Sciatic nerve (tissue), 2 donors: ENCODE measurements around the gene MAN2C1. TPM values are rescaled to one million over a fixed set of nuclear protein-coding genes. Genes with fewer than 3 reads are reported as not detected.
A peak's percentile ranks its signal among the peaks of the same experiment; 100 is the strongest.
"Not testable (repeated sequence)": the region's sequence is repeated elsewhere in the genome, so short reads cannot be mapped to it uniquely, and the experiment has no call there.

ENCODE experiments used
- ATAC-seq: fragments of 200-7000 bp; cut with Tn5 transposase; one replicate; pipeline ENCODE4 v1.9.1; 2020; ENCODE audit warnings: mild to moderate bottlenecking, moderate library complexity
- DNase-seq: peaks from one replicate; pipeline ENCODE4 v3.0.0-alpha.2; 2020; ENCODE audit warnings: low spot score
- intact Hi-C: fragments of 100-400 bp; cut with DNase I; formaldehyde crosslinking; loops from one replicate; pipeline ENCODE4 v1.14.2; 2022
- total RNA-seq: library from RNA; stranded (reverse); fragmentation: NEBNext Ultra II Directional; extraction: Animal tissue kit (Norgen Biotek cat#: 25700); gene quantifications from one replicate; pipeline ENCODE4 v1.2.1, GENCODE V29; 2021
- donor health status: DM: no; HTN: no; CAD: no.
- donor health status: DM: no; HTN: no; CAD: no.

Gene MAN2C1
- 231 TPM for total RNA-seq

GRCh38 chr15:75367913-75368688, at the start of gene MAN2C1:
MAN2C1 (minus strand) TSS chr15:75368607; CDS start chr15:75368583, 24 bp downstream.
- DNase-seq = peak; percentile 96
- peak; percentile 97 for ATAC-seq
- intact Hi-C loops = no loop called here

- DNase-seq (no peak), ATAC-seq (no peak)
- intact Hi-C loops = no loop called here
Measured at GRCh38 chr15:75416584-75416983, 48.2 kb upstream of the MAN2C1 start.

- ATAC-seq = no peak
- intact Hi-C loops = no loop called here
- DNase-seq = no peak
Measured at GRCh38 chr15:75410196-75410595, 41.8 kb upstream of the MAN2C1 start.

- DNase-seq = no peak
- no peak for ATAC-seq
- intact Hi-C loops = no loop called here
Measured at GRCh38 chr15:75407083-75407482, 38.7 kb upstream of the MAN2C1 start.

- DNase-seq (no peak), ATAC-seq (no peak)
- intact Hi-C loops = no loop called here
Measured at GRCh38 chr15:75403892-75404291, 35.5 kb upstream of the MAN2C1 start.

- DNase-seq = no peak
- ATAC-seq = no peak
- intact Hi-C loops = no loop called here
Measured at GRCh38 chr15:75397494-75397893, 29.1 kb upstream of the MAN2C1 start.

GRCh38 chr15:75389791-75390382, 21.5 kb upstream of the MAN2C1 start:
- no peak for DNase-seq
- no peak for ATAC-seq
- intact Hi-C loops = no loop called here

- intact Hi-C loops, ATAC-seq, DNase-seq: not testable (repeated sequence)
Measured at GRCh38 chr15:75383986-75384385, 15.6 kb upstream of the MAN2C1 start.

GRCh38 chr15:75380773-75381172, 12.4 kb upstream of the MAN2C1 start:
- intact Hi-C loops = no loop called here
- ATAC-seq (no peak), DNase-seq (no peak)

- intact Hi-C loops = no loop called here
- DNase-seq (no peak), ATAC-seq (no peak)
Measured at GRCh38 chr15:75371901-75372688, 3.7 kb upstream of the MAN2C1 start.

GRCh38 chr15:75371486-75371885, 3.1 kb upstream of the MAN2C1 start:
- intact Hi-C loops = no loop called here
- ATAC-seq = no peak
- DNase-seq = no peak

- ATAC-seq (no peak), DNase-seq (no peak)
- intact Hi-C loops = no loop called here
Measured at GRCh38 chr15:75369897-75370581, 1.6 kb upstream of the MAN2C1 start.

- peak; percentile 1 for ATAC-seq
- no peak for DNase-seq
- intact Hi-C loops = no loop called here
Measured at GRCh38 chr15:75368689-75369239, 357 bp upstream of the MAN2C1 start.

GRCh38 chr15:75367406-75367912, 948 bp downstream of the MAN2C1 start:
- ATAC-seq = peak; percentile 2
- no peak for DNase-seq
- intact Hi-C loops = no loop called here

GRCh38 chr15:75367006-75367405, 1.4 kb downstream of the MAN2C1 start:
- intact Hi-C loops = no loop called here
- no peak for ATAC-seq

GRCh38 chr15:75366163-75366562, 2.2 kb downstream of the MAN2C1 start:
- intact Hi-C loops = no loop called here
- DNase-seq = no peak
- no peak for ATAC-seq

More at GRCh38 chr15:75367006-75367405, 1.4 kb downstream of the MAN2C1 start:
- DNase-seq = no peak

GRCh38 chr15:75364881-75365280, 3.5 kb downstream of the MAN2C1 start:
- DNase-seq = no peak
- ATAC-seq = no peak
- intact Hi-C loops = no loop called here

GRCh38 chr15:75363786-75364185, 4.6 kb downstream of the MAN2C1 start:
- intact Hi-C loops = no loop called here
- ATAC-seq = no peak
- no peak for DNase-seq
